Suprapubic skin (tissue), 4 donors: Measurements from ENCODE around the gene RPS3A.

Experiments
- EP300 ChIP-seq: sonication (generic); formaldehyde crosslinking; IDR thresholded peaks from one replicate; pipeline ENCODE4 v1.6.1; 2017; ENCODE audit warnings: antibody characterized with exemption
- POLR2A ChIP-seq, 2 donors: fragments of 450-650 bp; IDR thresholded peaks; one replicate each; pipeline ENCODE4 v1.6.1; 2017; ENCODE audit warnings: antibody characterized with exemption in 2 of 2, mild to moderate bottlenecking in 2 of 2, moderate library complexity in 2 of 2
- POLR2AphosphoS5 ChIP-seq, 3 donors: sonication (generic); formaldehyde crosslinking; IDR thresholded peaks; one replicate each; pipeline ENCODE4 v1.6.1; 2017; ENCODE audit warnings: antibody characterized with exemption in 3 of 3
- TF ChIP-seq, protein P1 (sequence below), 2 donors: fragments of 200-600 bp in 1 of 2; fragments of 450-650 bp in 1 of 2; sonication (generic) in 1 of 2; IDR thresholded peaks; one replicate each; pipeline ENCODE4 v1.5.1; 2016 to 2019; ENCODE audit warnings: antibody characterized with exemption in 2 of 2, mild to moderate bottlenecking in 1 of 2, moderate library complexity in 1 of 2

DNA sequence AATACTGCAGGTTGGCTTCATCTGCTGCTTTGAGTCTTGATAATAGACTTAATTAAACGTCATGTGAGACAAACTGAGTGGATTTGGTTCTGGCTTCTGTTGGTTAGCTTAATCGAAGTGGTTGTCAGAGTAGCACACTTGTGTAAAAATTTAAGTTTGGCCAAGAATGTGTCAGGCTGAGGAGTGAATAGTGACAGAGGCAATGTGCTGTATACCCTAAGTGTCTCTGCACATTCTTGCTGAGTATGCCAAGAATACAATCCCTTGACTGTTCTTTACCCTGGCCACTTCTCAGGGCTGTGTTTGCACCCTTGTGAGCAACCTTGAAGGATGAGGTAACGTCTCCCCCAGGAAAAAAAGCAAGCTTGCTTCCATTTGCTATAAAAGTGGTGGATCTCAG, 14.9 kb downstream of the RPS3A start:
- no peak for TF ChIP-seq EP300
- TF ChIP-seq, protein P1, sequence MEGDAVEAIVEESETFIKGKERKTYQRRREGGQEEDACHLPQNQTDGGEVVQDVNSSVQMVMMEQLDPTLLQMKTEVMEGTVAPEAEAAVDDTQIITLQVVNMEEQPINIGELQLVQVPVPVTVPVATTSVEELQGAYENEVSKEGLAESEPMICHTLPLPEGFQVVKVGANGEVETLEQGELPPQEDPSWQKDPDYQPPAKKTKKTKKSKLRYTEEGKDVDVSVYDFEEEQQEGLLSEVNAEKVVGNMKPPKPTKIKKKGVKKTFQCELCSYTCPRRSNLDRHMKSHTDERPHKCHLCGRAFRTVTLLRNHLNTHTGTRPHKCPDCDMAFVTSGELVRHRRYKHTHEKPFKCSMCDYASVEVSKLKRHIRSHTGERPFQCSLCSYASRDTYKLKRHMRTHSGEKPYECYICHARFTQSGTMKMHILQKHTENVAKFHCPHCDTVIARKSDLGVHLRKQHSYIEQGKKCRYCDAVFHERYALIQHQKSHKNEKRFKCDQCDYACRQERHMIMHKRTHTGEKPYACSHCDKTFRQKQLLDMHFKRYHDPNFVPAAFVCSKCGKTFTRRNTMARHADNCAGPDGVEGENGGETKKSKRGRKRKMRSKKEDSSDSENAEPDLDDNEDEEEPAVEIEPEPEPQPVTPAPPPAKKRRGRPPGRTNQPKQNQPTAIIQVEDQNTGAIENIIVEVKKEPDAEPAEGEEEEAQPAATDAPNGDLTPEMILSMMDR (IDR thresholded peaks at IDR 0.05): no peak
- TF ChIP-seq POLR2AphosphoS5 (IDR thresholded peaks at IDR 0.05): no peak
- TF ChIP-seq POLR2A (IDR thresholded peaks at IDR 0.05): no peak
